ENCODE data around the gene TSC2. TPM values are rescaled to one million over a fixed set of nuclear protein-coding genes. Genes with fewer than 3 reads are reported as not detected.
A peak's percentile ranks its signal among the peaks of the same experiment; 100 is the strongest.

The TSC2 gene
- total RNA-seq, 3 donors from 2014 or later (not counting 1 experiment from before 2014, with no cell fraction given) = 135 to 197 (median 161) TPM

DNA sequence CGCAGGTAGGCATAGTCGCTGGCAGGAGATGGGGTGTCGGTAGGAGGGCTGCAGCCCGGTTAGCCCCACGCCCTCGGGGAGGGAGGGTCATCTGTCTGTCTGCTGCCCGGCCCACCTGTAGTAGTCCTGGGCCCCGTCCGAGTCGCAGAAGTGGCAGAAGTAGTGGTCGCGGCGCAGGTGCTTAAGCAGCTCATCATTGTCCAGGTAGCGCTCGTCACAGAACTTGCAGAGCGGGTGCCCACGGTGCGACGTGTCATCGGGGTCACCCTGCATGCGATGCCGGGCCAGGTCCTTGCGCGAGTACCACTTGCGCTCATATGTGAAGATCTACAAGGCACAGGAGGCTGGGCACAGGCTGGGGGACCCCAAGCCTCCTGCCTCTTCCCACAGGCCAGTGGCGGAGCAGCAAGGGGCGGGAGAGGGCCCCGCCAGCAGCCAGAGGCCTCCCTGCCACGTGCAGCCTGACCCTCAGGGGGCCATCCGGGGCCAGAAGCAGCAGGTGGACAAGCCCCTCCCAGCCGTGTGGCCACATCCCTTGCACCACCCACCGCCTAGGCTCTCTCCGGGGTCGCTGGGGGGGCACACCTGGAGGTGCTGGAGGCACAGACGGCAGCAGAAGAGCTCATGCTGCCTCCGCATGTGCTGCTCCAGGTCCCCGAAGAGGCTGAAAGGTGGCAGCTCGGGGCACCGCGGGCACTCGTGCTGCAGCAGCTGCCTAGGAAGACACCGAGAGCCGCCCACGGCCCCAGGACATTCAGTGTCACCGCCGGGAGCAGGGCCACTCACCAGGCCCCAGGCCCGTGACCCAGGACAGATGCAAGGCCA is 45.2 kb upstream of the TSC2 start:
- H3K4me1 Mint-ChIP-seq = peaks cover 9 to 34% of the 10 kb centered on the region in 2 donors
- TF ChIP-seq, protein P1, sequence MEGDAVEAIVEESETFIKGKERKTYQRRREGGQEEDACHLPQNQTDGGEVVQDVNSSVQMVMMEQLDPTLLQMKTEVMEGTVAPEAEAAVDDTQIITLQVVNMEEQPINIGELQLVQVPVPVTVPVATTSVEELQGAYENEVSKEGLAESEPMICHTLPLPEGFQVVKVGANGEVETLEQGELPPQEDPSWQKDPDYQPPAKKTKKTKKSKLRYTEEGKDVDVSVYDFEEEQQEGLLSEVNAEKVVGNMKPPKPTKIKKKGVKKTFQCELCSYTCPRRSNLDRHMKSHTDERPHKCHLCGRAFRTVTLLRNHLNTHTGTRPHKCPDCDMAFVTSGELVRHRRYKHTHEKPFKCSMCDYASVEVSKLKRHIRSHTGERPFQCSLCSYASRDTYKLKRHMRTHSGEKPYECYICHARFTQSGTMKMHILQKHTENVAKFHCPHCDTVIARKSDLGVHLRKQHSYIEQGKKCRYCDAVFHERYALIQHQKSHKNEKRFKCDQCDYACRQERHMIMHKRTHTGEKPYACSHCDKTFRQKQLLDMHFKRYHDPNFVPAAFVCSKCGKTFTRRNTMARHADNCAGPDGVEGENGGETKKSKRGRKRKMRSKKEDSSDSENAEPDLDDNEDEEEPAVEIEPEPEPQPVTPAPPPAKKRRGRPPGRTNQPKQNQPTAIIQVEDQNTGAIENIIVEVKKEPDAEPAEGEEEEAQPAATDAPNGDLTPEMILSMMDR (IDR thresholded peaks at IDR 0.05) = no peak
- H3K4me3 Mint-ChIP-seq = no peak overlapping the region
- no peak for ATAC-seq
- H3K27me3 Mint-ChIP-seq (ENCODE audit: low read depth in 2 of 2) = no peaks in the 10 kb centered on the region
- Histone ChIP-seq H3K27me3 (ENCODE audit: control insufficient read depth, insufficient read depth, low read length) (no peaks in the 10 kb centered on the region), H3K4me3 (ENCODE audit: low read length) (no peak overlapping the region), H3K36me3 (ENCODE audit: control insufficient read depth, insufficient read depth, low read length) (peaks cover 43% of the 10 kb centered on the region), H3K27ac (ENCODE audit: low read length) (no peak overlapping the region), H3K9me3 (ENCODE audit: control insufficient read depth, insufficient read depth, low read length) (no peaks in the 10 kb centered on the region), H3K4me1 (ENCODE audit: control insufficient read depth, insufficient read depth, low read length) (peaks cover 38% of the 10 kb centered on the region)
- intact Hi-C loops (cut with micrococcal nuclease) = loop anchor here (10.0 kb wide), 2 partner anchors 482 to 662 kb away; no protein-coding TSS in a partner anchor
- DNase-seq = no peak
- H3K27ac Mint-ChIP-seq = no peak overlapping the region
- H3K9me3 Mint-ChIP-seq = no peaks in the 10 kb centered on the region
- no peaks in the 10 kb centered on the region for H3K36me3 Mint-ChIP-seq
- WGBS (ENCODE audit: insufficient coverage) = 97% methylated on average over 47 of the region's 47 CpGs

DNA sequence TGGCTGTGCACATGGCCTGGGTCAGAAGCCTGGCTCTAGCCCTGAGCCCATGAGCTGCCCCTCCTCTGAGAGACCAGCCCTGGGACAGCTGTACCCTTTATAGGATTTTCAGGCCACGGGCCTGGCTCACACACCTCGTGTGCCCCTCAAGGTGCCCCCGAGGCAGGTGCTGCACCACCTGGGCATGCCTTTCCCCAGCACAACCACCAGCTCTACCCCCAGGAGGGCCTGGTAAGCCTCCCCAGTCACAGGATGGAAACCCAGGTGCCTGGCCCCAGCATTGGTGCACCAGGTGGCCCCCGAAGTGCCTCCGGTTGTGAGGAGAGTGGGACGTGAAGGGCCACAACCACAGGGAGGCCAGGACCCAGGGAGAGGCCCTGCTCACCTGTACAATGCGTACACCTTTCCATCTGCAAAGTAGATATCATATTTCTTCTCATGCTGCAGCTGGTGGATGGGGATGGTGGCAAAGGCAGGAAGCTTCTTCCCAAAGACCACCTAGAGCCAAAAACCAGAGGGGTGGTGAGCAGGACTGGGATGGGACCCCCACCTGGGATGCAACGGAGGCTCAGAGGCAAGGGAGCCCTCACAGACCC is 44.5 kb upstream of the TSC2 start:
- ATAC-seq = no peak
- H3K27me3 ChIP-seq (ENCODE audit: control insufficient read depth, insufficient read depth, low read length) = no peaks in the 10 kb centered on the region
- Mint-ChIP-seq H3K36me3 (no peaks in the 10 kb centered on the region), H3K9me3 (no peaks in the 10 kb centered on the region), H3K27me3 (ENCODE audit: low read depth in 2 of 2) (no peaks in the 10 kb centered on the region), H3K27ac (no peak overlapping the region), H3K4me1 (peaks cover 16 to 41% of the 10 kb centered on the region in 2 donors), H3K4me3 (no peak overlapping the region)
- DNase-seq = no peak
- H3K27ac ChIP-seq (ENCODE audit: low read length) = no peak overlapping the region
- peaks cover 45% of the 10 kb centered on the region for H3K4me1 ChIP-seq (ENCODE audit: control insufficient read depth, insufficient read depth, low read length)
- TF ChIP-seq, protein P1 (IDR thresholded peaks at IDR 0.05) = no peak
- intact Hi-C loops (cut with micrococcal nuclease) = loop anchor here (10.0 kb wide), 2 partner anchors 481 to 661 kb away; no protein-coding TSS in a partner anchor
- H3K4me3 ChIP-seq (ENCODE audit: low read length) = no peak overlapping the region
- 82% methylated on average over 7 of the region's 8 CpGs for WGBS (ENCODE audit: insufficient coverage)
- no peaks in the 10 kb centered on the region for H3K9me3 ChIP-seq (ENCODE audit: control insufficient read depth, insufficient read depth, low read length)
- H3K36me3 ChIP-seq (ENCODE audit: control insufficient read depth, insufficient read depth, low read length) = peaks cover 39% of the 10 kb centered on the region

DNA sequence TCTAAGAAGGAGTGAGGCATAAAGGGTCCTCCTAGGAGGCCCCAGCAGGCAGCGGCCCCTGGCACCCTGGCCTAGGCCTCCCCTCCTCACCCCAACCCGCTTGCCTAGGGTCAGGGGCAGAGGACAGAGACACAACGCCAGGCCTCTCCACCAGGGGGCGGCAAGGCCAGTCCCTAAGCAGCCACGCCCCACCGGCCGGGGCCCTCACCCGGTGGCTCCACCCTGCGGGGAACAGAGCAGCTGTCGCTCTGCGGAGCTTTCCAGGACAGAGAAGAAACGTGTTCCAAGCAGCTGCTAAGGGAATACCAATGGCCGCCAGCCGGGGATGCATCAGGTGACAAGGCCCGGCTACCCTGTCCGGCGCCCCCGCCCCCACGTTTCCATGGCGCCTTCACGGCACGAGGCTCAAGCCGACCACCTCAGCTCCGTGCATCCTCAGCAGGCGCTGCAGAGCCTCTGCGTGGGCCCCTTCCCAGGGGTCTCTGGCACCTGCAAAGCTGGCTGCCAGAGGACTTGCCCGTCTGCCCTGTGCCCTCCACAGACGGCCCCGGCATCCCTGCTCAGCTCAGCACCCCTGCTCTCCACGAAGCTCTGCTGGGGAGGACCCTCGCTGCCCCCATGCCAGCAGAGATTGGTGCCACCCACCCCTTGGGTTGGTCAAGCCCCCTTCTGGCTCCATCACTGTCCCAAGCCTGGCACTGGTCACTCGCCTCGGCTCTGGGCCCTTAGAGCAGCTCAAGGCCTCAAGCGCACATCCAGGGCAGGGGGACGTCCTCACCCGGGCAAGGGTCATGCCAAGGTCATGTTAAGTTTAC is 43.8 kb upstream of the TSC2 start:
- 50% methylated on average over 36 of the region's 36 CpGs for WGBS (ENCODE audit: insufficient coverage)
- ATAC-seq (peak; percentile 95 to 98 (median 96)), DNase-seq (peak; percentile 83 to 89)
- no peaks in the 10 kb centered on the region for H3K36me3 Mint-ChIP-seq
- peaks cover 35% of the 10 kb centered on the region for H3K36me3 ChIP-seq (ENCODE audit: control insufficient read depth, insufficient read depth, low read length)
- no peaks in the 10 kb centered on the region for H3K9me3 ChIP-seq (ENCODE audit: control insufficient read depth, insufficient read depth, low read length)
- peaks cover 21 to 48% of the 10 kb centered on the region in 2 donors for H3K4me1 Mint-ChIP-seq
- H3K27me3 ChIP-seq (ENCODE audit: control insufficient read depth, insufficient read depth, low read length) = no peaks in the 10 kb centered on the region
- no peaks in the 10 kb centered on the region for H3K9me3 Mint-ChIP-seq
- H3K27ac ChIP-seq (ENCODE audit: low read length) = no peak overlapping the region
- no peak overlapping the region for H3K27ac Mint-ChIP-seq
- H3K4me1 ChIP-seq (ENCODE audit: control insufficient read depth, insufficient read depth, low read length) = peaks cover 52% of the 10 kb centered on the region
- TF ChIP-seq, protein P1 (IDR thresholded peaks at IDR 0.05) = peak; percentile 89
- H3K4me3 ChIP-seq (ENCODE audit: low read length) = no peak overlapping the region
- intact Hi-C loops (cut with micrococcal nuclease) = loop anchor here (10.0 kb wide), 2 partner anchors 481 to 661 kb away; no protein-coding TSS in a partner anchor
- no peaks in the 10 kb centered on the region for H3K27me3 Mint-ChIP-seq (ENCODE audit: low read depth in 2 of 2)
- H3K4me3 Mint-ChIP-seq = no peak overlapping the region
